Endothelial cell of umbilical vein (primary cell): ENCODE results near the gene BCL2A1. TPM values are rescaled to one million over a fixed set of nuclear protein-coding genes. Genes with fewer than 3 reads are reported as not detected.

Source experiments
- BruUV-seq: library from RNA; stranded (reverse); fragments of 400-500 nt; replicated peaks from 2 replicates; lab custom pipeline; 2021; lab: Mats Ljungman, UMichigan
- CTCF ChIA-PET: fragments of 300-600, 350-600 bp; sonication (Branson Sonifier 250); formaldehyde crosslinking; loops from one replicate; lab custom pipeline; 2021; ENCODE audit warnings: antibody characterized with exemption, inconsistent platforms; lab: Charles Lee
- POLR2A ChIA-PET: fragments of 300-600, 350-600 bp; sonication (Branson Sonifier 250); formaldehyde crosslinking; loops from one replicate; lab custom pipeline; 2021; ENCODE audit warnings: antibody characterized with exemption, inconsistent platforms; lab: Charles Lee
- DNase-seq: peaks from one replicate; pipeline ENCODE4 v3.0.0-alpha.2; 2011; ENCODE audit warnings: low read depth, low spot score
- FAIRE-seq: peaks from 2 replicates; lab custom pipeline; 2011; peaks lifted over from hg19 to GRCh38; lab: Jason Lieb, UNC
- H2AFZ ChIP-seq: 2 replicates; pipeline ENCODE4 v1.6.0; 2012; ENCODE audit warnings: low read depth, low read length, control low read depth, inconsistent platforms
- H3K27ac ChIP-seq: 2 replicates; pipeline ENCODE4 v1.5.1; 2011; ENCODE audit warnings: low read depth, mild to moderate bottlenecking, control low read depth, low read length, moderate library complexity; ENCODE audit not compliant: insufficient read depth
- H3K27me3 ChIP-seq, 2 experiments: 2 replicates each; pipeline versions ENCODE4 v1.6.0 to v1.6.1; 2011; ENCODE audit warnings: low read length in 2 of 2, mixed read lengths in 1 of 2; ENCODE audit not compliant: control insufficient read depth in 2 of 2, insufficient read depth in 2 of 2
- H3K36me3 ChIP-seq, 2 experiments: 2 replicates in 1 of 2; 3 replicates in 1 of 2; pipeline ENCODE4 v1.5.1; 2011; ENCODE audit warnings: low read length in 2 of 2, mild to moderate bottlenecking in 1 of 2, moderate library complexity in 1 of 2; ENCODE audit not compliant: control insufficient read depth in 2 of 2, insufficient read depth in 2 of 2; ENCODE audit errors: extremely low read depth in 1 of 2
- H3K4me1 ChIP-seq: 3 replicates; pipeline ENCODE4 v1.5.1; 2011; ENCODE audit warnings: mild to moderate bottlenecking, low read length; ENCODE audit not compliant: control insufficient read depth, insufficient read depth; ENCODE audit errors: extremely low read depth
- H3K4me2 ChIP-seq: 2 replicates; pipeline ENCODE4 v1.6.1; 2011; ENCODE audit warnings: low read length, control low read depth, mixed read lengths; ENCODE audit not compliant: insufficient read depth
- H3K4me3 ChIP-seq, 3 experiments: fragments of 200-600 bp in 1 of 3; sonication (generic), shearing (Covaris generic) in 1 of 3; replicated peaks in 1 of 3; 2 replicates each; pipeline ENCODE4 v1.5.1; 2011 to 2016; ENCODE audit warnings: control low read depth in 3 of 3, low read length in 3 of 3, mild to moderate bottlenecking in 2 of 3, inconsistent platforms in 1 of 3, low read depth in 1 of 3, moderate library complexity in 1 of 3; ENCODE audit not compliant: insufficient read depth in 1 of 3
- H3K79me2 ChIP-seq: 2 replicates; pipeline ENCODE4 v1.6.0; 2012; ENCODE audit warnings: low read length, inconsistent platforms; ENCODE audit not compliant: control insufficient read depth, insufficient read depth
- H3K9ac ChIP-seq: replicated peaks from 2 replicates; pipeline ENCODE3; 2011; ENCODE audit warnings: low read length, control low read depth; ENCODE audit not compliant: insufficient read depth; ENCODE audit errors: extremely low read depth
- H3K9me1 ChIP-seq: replicated peaks from 3 replicates; pipeline ENCODE4 v1.6.0; 2011; ENCODE audit warnings: mild to moderate bottlenecking, low read length; ENCODE audit not compliant: control insufficient read depth, insufficient read depth; ENCODE audit errors: extremely low read depth
- H3K9me3 ChIP-seq: replicated peaks from 2 replicates; pipeline ENCODE4 v1.5.1; 2012; ENCODE audit warnings: low read length, inconsistent platforms; ENCODE audit not compliant: control insufficient read depth, insufficient read depth
- H4K20me1 ChIP-seq: replicated peaks from 2 replicates; pipeline ENCODE3; 2011; ENCODE audit warnings: mild to moderate bottlenecking, low read length; ENCODE audit not compliant: control insufficient read depth, insufficient read depth; ENCODE audit errors: extremely low read depth
- CTCF ChIP-seq, 2 donors: IDR thresholded peaks; 1 replicate in 1 of 2; 2 replicates in 1 of 2; pipeline ENCODE4 v1.5.1; 2011; ENCODE audit warnings: low read length in 2 of 2, mild to moderate bottlenecking in 2 of 2, moderate library complexity in 2 of 2, control low read depth in 1 of 2, inconsistent platforms in 1 of 2, low read depth in 1 of 2; ENCODE audit not compliant: insufficient read depth in 1 of 2; ENCODE audit errors: extremely low read depth in 1 of 2
- EZH2 ChIP-seq: IDR thresholded peaks from 2 replicates; pipeline ENCODE4 v1.6.1; 2012; ENCODE audit warnings: borderline replicate concordance, low read depth, mild to moderate bottlenecking, moderate library complexity, low read length, inconsistent platforms; ENCODE audit not compliant: severe bottlenecking
- FOS ChIP-seq: IDR thresholded peaks from 2 replicates; pipeline ENCODE4 v1.6.1; 2011; ENCODE audit warnings: mild to moderate bottlenecking, low read length, moderate library complexity, borderline replicate concordance; ENCODE audit not compliant: insufficient read depth
- GATA2 ChIP-seq: IDR thresholded peaks from 2 replicates; pipeline ENCODE4 v1.7.0; 2011; ENCODE audit warnings: low read depth, mild to moderate bottlenecking, moderate library complexity, mixed read lengths, low read length; ENCODE audit not compliant: insufficient read length, insufficient read depth
- JUN ChIP-seq: IDR thresholded peaks from 2 replicates; pipeline ENCODE4 v1.6.1; 2011; ENCODE audit warnings: borderline replicate concordance, low read depth; ENCODE audit not compliant: insufficient read length, insufficient read depth
- MAX ChIP-seq: IDR thresholded peaks from 2 replicates; pipeline ENCODE4 v1.6.1; 2011; ENCODE audit not compliant: insufficient read depth, insufficient read length
- MYC ChIP-seq: IDR thresholded peaks from one replicate; pipeline ENCODE4 v1.6.1; 2011; ENCODE audit warnings: mild to moderate bottlenecking, low read depth, low read length
- POLR2A ChIP-seq: IDR thresholded peaks from 2 replicates; pipeline ENCODE4 v1.6.1; 2012; ENCODE audit warnings: low read depth, mild to moderate bottlenecking, control low read depth, low read length
- POLR2AphosphoS5 ChIP-seq: IDR thresholded peaks from 2 replicates; pipeline ENCODE4 v1.6.1; 2012; ENCODE audit warnings: low read depth, mild to moderate bottlenecking, control low read depth, low read length, moderate library complexity; ENCODE audit not compliant: insufficient read depth
- dilution Hi-C: fragments of 300-500 bp; cut with MboI; formaldehyde crosslinking; loops from one replicate; pipeline ENCODE4 v1.15.0; 2019; ENCODE audit warnings: low sequenced_read_pairs; ENCODE audit not compliant: extremely low pct_ligation_motif_present
- intact Hi-C: fragments of 100-400 bp; cut with micrococcal nuclease; formaldehyde crosslinking; loops from one replicate; pipeline ENCODE4 v1.10.0; 2022
- polyA plus RNA-seq, 4 experiments: library from polyadenylated mRNA; depleted of rRNA in 3 of 4; stranded (reverse) in 3 of 4; unstranded in 1 of 4; fragments of >200 nt; gene quantifications; 2 replicates each; pipeline versions ENCODE4 v1.2.1 to v1.2.3, GENCODE V29; 2011 to 2012; ENCODE audit warnings: missing spikeins in 1 of 4
- total RNA-seq: library from RNA; stranded (reverse); gene quantifications from 2 replicates; pipeline ENCODE4 v1.2.3, GENCODE V29; 2021

BCL2A1 gene
- total and polyA plus RNA-seq, 2 donors (not counting 3 experiments of a cell fraction or from before 2014, with no cell fraction given), result not detected

GRCh38 chr15:79972863-79973262 is 1.9 kb upstream of the BCL2A1 start:
- Histone ChIP-seq H3K79me2 (no peaks in the 10 kb centered on the region), H3K9me3 (no peaks in the 10 kb centered on the region), H2AFZ (no peak overlapping the region), H3K9me1 (no peaks in the 10 kb centered on the region), H3K27me3 (peaks cover 0 to under 1% of the 10 kb centered on the region in 2 experiments), H3K36me3 (no peaks in the 10 kb centered on the region), H3K4me1 (no peaks in the 10 kb centered on the region), H3K9ac (no peak overlapping the region), H3K27ac (no peak overlapping the region), H4K20me1 (no peaks in the 10 kb centered on the region), H3K4me2 (no peak overlapping the region), H3K4me3 (no peak overlapping the region)
- FAIRE-seq (no peak), DNase-seq (no peak)
- ChIA-PET CTCF (interaction anchor here (0.9 kb wide), 1 partner anchor 120 kb away, joined by 3 read pairs; no protein-coding TSS in a partner anchor), POLR2A (no interaction called here)
- TF ChIP-seq GATA2, result no peak
- TF ChIP-seq EZH2, result no peak
- no peak for TF ChIP-seq POLR2A
- TF ChIP-seq JUN, result no peak
- TF ChIP-seq MAX, result no peak
- no peak for TF ChIP-seq POLR2AphosphoS5
- no peak for TF ChIP-seq FOS
- no peak for TF ChIP-seq MYC
- no peak for TF ChIP-seq CTCF (IDR thresholded peaks at IDR 0.05; ENCODE audit: extremely low read depth in 1 of 2, insufficient read depth in 1 of 2, low read depth in 1 of 2, low read length in 2 of 2)
- no TSS peak for BruUV-seq
- intact Hi-C loops, result no loop called here
- dilution Hi-C loops, result no loop called here
